Keratinocyte (primary cell): Measurements from ENCODE around the gene HOTAIR.

Source experiments
- EZH2 ChIP-seq: IDR thresholded peaks from one replicate; pipeline ENCODE4 v1.6.1; 2012; ENCODE audit warnings: inconsistent platforms, mild to moderate bottlenecking, low read length, moderate library complexity
- TF ChIP-seq, protein P1 (sequence below), 3 experiments: IDR thresholded peaks in 1 of 3; conservative IDR thresholded peaks in 1 of 3; optimal IDR thresholded peaks in 1 of 3; 2 replicates in 2 of 3; 3 replicates in 1 of 3; pipeline versions ENCODE3 to v1.5.1; 2011; ENCODE audit warnings: low read length in 3 of 3, mild to moderate bottlenecking in 3 of 3, moderate library complexity in 2 of 3, control low read depth in 1 of 3, inconsistent platforms in 1 of 3; ENCODE audit not compliant: insufficient read depth in 2 of 3; ENCODE audit errors: extremely low read depth in 1 of 3

DNA sequence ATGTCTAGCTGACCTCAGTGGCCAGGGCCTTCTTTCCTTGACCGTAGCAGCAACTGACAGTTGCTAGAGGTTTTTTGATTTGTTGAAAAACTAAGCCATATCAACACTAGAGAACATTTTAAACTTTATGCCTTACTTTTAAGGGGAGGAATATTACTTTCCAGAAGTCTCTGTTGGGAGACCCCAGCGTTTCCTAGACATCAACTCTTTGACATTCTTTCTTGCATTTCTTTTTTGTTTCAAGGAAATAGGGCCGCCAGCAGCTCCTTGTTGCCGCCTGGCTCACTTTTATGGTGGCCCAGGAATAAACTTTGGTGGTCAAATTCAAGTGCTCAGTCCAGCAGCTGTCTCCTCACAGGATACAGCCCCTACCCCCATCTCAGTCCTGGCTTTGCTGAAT is 4.3 kb downstream of the HOTAIR start:
- TF ChIP-seq, protein P1, sequence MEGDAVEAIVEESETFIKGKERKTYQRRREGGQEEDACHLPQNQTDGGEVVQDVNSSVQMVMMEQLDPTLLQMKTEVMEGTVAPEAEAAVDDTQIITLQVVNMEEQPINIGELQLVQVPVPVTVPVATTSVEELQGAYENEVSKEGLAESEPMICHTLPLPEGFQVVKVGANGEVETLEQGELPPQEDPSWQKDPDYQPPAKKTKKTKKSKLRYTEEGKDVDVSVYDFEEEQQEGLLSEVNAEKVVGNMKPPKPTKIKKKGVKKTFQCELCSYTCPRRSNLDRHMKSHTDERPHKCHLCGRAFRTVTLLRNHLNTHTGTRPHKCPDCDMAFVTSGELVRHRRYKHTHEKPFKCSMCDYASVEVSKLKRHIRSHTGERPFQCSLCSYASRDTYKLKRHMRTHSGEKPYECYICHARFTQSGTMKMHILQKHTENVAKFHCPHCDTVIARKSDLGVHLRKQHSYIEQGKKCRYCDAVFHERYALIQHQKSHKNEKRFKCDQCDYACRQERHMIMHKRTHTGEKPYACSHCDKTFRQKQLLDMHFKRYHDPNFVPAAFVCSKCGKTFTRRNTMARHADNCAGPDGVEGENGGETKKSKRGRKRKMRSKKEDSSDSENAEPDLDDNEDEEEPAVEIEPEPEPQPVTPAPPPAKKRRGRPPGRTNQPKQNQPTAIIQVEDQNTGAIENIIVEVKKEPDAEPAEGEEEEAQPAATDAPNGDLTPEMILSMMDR (optimal IDR thresholded peaks at IDR 0.05 in 1 of 3, IDR thresholded peaks at IDR 0.05 in 1 of 3, conservative IDR thresholded peaks at IDR 0.05 in 1 of 3; ENCODE audit: extremely low read depth in 1 of 3, insufficient read depth in 2 of 3, low read length in 3 of 3) = no peak
- TF ChIP-seq EZH2 = no peak
